T-helper 2 cell (primary cell): ENCODE data around the gene FABP3.

ENCODE experiments used
- DNase-seq, 5 experiments: peaks; one replicate each; pipeline versions ENCODE4 v3.0.0 to v3.0.0-alpha.2; 2012 to 2022

FABP3 gene

GRCh38 chr1:31371121-31371959 lies 1.5 kb downstream of the FABP3 start:
- no peak for DNase-seq

DNA sequence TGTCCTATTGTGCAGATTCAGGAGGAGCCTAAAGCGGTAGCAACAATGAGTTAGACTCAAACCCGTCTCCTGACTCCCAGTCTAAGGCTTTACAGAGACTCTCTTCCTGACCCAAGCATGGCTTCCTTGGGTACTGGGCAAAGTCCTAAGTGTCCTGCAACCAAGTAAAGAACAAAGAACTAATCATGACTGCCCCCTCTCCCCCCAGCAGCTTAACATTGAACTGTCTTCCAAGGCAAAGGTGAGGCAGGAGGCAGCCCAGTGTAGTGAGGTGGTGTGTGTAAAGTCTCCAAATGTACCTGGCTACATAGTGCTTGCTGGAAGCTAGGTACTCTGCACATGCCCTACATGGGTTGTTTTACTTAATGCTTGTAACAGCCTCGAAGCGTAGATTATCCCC lies 2.3 kb downstream of the FABP3 start:
- DNase-seq: no peak

- peak in 1 of 5 experiments; percentile 52 for DNase-seq
Observed at GRCh38 chr1:31370021-31370420, 2.9 kb downstream of the FABP3 start.

DNA sequence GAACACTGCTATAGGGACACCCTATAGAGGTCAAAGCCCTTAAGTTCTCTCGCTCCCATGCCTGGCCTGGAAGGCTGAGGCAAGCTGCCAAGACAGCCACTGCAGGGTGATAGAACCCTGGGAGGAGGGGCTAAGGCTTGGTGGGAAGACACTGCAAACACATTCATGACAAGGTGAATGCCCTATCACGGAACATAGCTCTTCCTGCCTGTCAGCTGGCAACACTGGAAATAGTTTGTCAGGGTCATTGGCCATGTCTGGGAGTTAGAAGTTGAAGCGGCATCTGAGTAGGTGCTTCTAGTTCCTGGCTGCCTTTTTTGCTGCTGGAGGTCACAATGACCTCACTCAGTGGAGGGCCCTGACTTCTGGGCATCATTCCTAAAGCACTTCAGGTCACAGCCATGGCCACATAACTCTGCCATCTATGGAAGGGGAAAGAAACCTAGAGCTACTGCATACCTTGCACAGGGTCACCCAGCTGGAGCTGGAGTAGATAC lies 4.2 kb downstream of the FABP3 start:
- DNase-seq: no peak

DNA sequence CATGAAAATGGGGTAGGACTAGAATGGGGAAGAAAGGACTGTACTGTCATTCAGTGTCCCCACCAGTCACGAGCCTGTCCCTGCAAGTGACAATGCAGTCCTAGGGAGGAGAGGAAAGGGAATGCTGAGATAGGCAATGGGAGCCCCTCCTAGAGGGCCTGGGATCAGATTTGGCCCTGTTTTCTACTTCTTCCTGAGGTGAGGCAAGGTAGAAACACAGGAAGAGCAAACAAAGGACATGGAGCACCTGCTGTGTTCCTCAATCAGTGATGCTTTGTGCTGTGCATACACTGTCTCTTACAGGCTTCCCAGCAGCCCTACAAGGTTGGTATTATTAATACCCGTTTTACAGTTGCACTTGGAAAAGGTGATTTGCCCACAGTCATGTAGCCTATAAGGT lies 6.1 kb downstream of the FABP3 start:
- DNase-seq: no peak

GRCh38 chr1:31364561-31365250 lies 8.2 kb downstream of the FABP3 start:
- DNase-seq: no peak

- DNase-seq: no peak
Observed at GRCh38 chr1:31362032-31362431, 10.8 kb downstream of the FABP3 start.

DNA sequence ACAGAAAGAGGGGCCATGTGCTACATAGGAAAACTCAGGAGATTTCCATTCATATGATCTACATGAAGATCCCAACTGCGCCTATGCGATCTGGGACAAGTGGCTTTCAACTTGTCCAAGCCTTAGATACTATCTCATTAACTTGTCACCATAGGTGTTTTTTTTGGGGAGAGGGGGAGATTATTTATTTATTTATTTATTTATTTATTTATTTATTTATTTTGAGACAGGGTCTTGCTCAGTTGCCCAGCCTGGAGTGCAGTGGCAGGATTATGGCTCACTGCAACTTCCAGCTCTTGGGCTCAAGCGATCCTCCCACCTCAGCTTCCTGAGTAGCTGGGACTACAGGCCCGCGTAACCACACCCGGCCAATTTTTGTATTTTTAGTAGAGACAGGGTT lies 11.3 kb downstream of the FABP3 start:
- DNase-seq: no peak

GRCh38 chr1:31356427-31356826 lies 16.4 kb downstream of the FABP3 start:
- no peak for DNase-seq

DNA sequence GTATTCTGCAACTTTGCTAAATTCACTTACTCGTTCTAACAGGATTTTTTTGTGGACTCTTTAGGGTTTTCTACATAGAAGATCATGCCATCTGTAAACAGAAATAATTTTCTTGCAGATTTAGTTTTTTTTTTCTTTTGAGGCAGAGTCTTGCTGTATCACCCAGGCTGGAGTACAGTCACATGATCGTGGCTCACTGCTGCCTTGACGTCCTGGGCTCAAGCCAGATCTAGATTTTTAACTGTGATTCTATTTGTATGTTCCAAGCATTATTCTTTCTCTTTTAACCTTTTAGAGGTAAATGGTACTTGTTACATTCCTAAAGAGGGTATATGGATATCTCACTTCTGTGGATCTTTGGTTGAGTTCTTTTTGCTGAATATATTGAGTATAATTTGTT lies 18.6 kb downstream of the FABP3 start:
- DNase-seq: no peak

- no peak for DNase-seq
Observed at GRCh38 chr1:31348449-31348848, 24.4 kb downstream of the FABP3 start.

GRCh38 chr1:31346785-31347184 lies 26.1 kb downstream of the FABP3 start:
- DNase-seq: no peak

DNA sequence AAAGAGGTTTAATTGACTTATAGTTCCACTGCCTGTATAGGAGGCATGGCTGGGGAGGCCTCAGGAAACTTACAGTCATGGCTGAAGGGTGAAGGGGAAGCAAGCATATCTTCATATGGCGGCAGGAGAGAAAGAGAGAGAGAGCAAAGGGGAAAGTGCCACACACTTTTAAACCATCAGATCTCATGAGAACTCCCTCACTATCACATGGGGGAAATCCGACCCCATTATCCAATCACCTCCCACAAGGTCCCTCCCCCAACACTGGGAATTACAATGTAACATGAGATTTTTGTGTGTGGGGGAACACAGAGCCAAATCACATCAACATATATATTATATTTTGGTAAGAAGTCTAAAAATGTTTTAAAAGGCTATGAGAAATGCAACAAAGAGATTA lies 27.2 kb downstream of the FABP3 start:
- DNase-seq: no peak

DNA sequence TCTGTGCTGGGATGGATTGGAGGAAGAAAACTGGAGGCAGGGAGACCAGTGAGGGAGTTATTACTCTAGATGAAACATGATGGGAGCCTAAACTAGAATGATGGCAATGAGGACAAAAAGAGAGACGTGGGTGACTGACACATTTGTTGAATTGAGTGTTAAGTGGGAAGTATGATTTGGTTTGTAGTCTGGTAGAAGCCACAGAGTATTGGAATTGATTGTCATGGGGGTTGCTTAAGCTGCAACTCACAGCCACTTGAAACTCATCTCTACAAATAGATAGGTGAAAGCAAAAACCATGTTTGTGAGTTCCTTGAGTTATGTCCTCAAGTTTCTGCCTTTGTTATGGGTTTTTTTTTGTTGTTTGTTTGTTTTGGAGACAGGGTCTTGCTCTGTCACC lies 28.4 kb downstream of the FABP3 start:
- DNase-seq: no peak

DNA sequence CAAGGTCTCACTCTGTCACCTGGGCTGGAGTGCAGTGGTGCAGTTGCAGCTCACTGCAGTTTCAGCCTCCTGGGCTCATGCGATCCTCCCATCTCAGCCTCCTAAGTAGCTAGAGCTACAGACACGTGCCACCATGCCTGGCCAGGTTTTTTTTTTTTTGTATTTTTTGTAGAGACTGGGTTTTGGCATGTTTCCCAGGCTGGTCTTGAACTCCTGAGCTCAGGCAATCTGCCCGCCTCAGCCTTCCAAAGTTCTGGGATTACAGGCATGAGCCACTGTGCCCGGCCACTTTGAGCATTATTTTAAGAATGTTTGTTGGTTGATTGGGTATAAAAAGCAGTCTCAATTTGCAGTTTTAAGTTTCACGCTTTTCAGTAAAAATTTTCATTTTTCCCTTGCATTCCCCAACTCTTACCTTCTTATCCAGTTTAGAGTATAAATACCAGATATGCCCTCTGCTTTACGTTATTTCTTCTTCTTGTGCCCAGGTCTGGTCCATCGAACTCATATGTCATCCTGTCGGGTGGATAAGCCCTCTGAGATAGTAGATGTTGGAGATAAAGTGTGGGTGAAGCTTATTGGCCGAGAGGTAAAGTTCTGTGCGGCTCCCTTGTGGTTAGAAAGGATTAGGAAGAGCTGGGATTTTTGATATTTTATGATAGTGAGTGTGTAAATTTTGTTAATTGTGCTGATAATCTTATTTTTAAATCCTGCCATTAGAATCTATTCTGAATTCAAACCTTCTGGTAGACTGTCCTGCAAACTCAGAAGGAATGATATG lies 36.0 kb downstream of the FABP3 start:
- DNase-seq: no peak

DNA sequence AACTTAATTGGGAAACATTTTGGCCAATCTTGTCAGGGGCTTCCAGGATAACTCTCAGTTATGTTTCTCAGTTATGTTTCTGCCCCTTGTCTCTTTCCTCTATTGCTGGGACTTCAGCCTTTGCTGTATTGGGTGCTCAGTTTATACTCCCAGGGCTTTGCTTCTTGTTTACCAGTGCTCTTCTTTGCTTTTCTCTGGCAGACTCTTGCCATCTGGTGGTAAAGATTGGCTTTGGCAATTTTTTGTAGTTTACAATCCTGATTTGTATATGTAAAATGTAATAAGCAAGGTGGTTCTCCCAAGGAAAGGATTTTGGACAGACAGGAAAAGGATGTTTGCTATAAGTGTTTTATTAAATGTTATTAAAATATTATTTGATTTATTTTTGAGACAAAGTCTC lies 37.9 kb downstream of the FABP3 start:
- peak in 1 of 5 experiments; percentile 36 for DNase-seq

DNA sequence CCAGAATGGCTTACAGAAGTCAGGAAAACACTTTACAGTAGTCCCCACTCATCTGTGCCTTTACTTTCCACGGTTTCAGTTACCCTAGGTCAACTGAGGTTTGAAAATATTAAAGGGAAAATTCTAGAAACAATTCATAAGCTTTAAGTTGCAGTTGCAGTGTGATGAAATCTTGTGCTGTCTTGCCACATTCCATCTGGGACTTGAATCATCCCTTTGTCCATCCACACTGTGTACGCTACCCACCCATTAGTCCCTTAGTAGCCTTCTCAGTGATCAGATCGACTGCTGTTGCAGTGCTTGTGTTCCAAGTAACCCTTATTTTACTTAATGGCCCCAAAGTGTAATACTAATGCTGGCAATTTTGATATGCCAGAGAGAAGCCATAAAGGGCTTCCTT lies 45.5 kb downstream of the FABP3 start:
- no peak for DNase-seq

GRCh38 chr1:31326461-31326860 lies 46.4 kb downstream of the FABP3 start:
- no peak for DNase-seq

GRCh38 chr1:31324992-31325391 lies 47.9 kb downstream of the FABP3 start:
- DNase-seq: no peak

DNA sequence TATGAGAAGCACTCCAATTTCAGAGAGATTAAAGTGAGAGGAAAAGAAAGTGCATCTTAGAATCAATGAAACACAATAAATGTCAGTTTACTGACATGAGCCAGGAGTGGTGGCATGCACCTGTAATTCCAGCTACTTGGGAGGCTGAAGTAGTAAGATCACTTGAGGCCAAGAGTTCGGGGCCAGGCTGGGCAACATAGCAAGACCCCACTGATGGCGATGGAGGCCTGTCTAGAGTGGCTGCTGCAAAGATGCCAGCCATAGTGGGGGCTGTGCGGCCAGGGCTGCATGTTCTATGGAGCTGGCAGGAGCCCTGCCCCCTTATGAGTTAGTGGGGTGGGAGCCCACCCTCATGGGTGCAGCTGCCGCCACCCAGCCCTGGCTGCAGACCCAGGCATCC lies 48.8 kb downstream of the FABP3 start:
- DNase-seq: no peak

DNA sequence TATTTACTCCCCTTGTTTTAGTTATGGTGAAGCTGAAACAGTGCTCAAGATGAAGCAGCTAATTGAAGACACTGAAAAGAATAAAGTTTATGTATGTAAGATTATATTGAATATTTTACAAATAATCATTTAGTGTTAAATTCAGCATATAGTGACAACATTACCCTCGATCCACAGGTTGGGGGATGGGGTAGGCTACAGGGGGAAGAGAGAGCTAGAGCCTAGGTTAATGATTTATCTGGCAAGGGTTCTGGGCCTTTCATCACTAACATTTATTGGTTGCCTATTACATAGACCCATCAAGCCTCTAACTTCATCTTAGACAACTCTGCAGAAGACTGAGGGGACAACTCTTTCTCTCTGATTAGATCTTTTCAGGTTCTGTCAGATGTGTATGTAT lies 54.7 kb downstream of the FABP3 start:
- no peak for DNase-seq

DNA sequence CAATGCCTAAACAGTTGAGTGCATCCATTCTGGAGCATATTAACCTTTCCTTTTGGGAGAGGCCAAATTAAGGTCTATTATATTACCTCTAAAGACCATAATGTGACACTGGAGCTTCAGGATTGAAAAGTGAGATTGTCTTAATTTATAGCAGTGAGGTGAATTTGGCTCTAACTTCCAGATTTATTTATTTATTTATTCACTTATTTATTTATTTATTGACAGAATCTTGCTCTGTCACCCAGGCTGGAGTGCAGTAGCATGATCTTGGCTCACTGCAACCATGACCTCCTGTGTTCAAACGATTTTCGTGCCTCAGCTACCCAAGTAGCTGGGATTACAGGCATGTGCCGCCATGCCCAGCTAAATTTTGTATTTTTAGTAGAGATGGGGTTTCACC lies 57.0 kb downstream of the FABP3 start:
- no peak for DNase-seq
